IMR-90 (cell line): ENCODE results near the gene OR56B1.
"Not testable (repeated sequence)": the region's sequence is repeated elsewhere in the genome, so short reads cannot be mapped to it uniquely, and the experiment has no call there.

ENCODE experiments used
- MAZ ChIP-seq: IDR thresholded peaks from 2 replicates; pipeline ENCODE4 v1.6.1; 2012; ENCODE audit warnings: low read depth, mild to moderate bottlenecking, low read length, improper control_type of control experiment, moderate library complexity, borderline replicate concordance
- NFE2L2 ChIP-seq: fragments of 150-350 bp; IDR thresholded peaks from 2 replicates; pipeline ENCODE4 v1.6.1; 2016; ENCODE audit warnings: low read depth, mild to moderate bottlenecking, low read length
- POLR2A ChIP-seq: IDR thresholded peaks from 2 replicates; pipeline ENCODE4 v1.6.1; 2012; ENCODE audit warnings: mild to moderate bottlenecking, low read depth, low read length
- TF ChIP-seq, protein P1 (sequence below): conservative IDR thresholded peaks from 2 replicates; pipeline ENCODE4 v1.5.1; 2012; ENCODE audit warnings: mild to moderate bottlenecking, low read depth, low read length, improper control_type of control experiment

DNA sequence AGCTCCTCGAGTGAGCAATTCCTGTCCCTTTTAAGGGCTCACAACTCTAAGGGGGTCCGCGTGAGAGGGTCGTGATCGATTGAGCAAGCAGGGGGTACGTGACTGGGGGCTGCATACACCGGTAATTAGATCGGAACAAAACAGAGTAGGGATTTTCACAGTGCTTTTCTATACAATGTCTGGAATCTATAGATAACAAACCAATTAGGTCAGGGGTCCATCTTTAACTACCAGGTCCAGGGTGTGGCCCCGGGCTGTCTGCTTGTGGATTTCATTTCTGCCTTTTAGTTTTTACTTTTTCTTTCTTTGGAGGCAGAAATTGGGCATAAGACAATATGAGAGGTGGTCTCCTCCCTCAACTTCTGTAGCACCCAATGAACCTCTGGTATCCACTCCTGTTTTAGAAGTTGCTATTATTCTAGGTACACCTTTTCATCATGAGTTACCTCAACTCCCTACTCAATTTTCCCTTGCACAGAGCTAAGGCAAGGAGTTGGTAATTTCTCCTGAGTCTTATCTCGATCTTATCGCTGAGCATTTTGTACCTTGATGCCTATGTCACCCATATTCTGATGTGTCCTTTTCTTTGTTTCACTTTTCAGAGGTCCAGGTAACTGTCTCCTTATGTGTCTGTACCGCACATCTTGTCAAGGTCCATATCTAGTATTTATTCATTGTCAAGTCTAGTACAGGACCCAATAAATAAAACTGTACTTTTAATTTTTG, 44.8 kb upstream of the OR56B1 start:
- TF ChIP-seq, protein P1, sequence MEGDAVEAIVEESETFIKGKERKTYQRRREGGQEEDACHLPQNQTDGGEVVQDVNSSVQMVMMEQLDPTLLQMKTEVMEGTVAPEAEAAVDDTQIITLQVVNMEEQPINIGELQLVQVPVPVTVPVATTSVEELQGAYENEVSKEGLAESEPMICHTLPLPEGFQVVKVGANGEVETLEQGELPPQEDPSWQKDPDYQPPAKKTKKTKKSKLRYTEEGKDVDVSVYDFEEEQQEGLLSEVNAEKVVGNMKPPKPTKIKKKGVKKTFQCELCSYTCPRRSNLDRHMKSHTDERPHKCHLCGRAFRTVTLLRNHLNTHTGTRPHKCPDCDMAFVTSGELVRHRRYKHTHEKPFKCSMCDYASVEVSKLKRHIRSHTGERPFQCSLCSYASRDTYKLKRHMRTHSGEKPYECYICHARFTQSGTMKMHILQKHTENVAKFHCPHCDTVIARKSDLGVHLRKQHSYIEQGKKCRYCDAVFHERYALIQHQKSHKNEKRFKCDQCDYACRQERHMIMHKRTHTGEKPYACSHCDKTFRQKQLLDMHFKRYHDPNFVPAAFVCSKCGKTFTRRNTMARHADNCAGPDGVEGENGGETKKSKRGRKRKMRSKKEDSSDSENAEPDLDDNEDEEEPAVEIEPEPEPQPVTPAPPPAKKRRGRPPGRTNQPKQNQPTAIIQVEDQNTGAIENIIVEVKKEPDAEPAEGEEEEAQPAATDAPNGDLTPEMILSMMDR, result not testable (repeated sequence)
- TF ChIP-seq POLR2A, MAZ, NFE2L2: not testable (repeated sequence)
